ENCODE measurements around the gene FBP2.

DNA sequence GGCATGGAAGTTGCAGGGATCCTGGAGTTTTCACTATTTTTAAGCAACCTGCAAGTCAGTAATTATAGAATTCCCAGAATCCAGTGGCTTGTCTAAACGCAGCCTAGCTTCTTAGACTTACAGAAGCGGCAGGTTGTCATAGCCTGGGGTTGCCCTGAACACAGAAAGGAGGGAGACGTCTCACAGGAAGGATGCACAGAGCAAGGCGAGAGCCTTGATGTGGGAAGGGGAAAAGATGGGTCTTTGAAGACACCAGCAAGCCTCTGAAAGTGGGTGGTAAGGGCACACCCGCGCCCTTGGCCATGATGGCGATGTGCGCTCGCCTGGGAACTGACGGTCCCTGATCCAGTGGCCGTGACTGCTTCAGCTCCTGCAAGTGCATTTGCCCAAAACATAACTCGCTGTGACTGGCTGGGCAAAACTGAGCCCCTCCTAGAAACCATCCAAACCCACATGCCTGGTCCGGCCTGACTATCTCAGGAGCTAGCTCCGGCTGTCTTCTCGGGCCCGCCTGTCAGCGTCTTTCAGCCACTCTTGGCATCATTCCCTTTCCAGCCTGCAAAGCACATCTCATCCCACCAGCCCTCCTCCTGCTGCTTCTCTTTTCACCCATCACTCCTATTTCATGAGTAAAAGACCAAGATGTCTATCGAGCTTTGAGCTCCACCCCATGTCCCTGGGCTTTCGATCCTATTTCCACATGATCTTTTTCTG lies 28.6 kb upstream of the FBP2 start:
- TF ChIP-seq, protein P1, sequence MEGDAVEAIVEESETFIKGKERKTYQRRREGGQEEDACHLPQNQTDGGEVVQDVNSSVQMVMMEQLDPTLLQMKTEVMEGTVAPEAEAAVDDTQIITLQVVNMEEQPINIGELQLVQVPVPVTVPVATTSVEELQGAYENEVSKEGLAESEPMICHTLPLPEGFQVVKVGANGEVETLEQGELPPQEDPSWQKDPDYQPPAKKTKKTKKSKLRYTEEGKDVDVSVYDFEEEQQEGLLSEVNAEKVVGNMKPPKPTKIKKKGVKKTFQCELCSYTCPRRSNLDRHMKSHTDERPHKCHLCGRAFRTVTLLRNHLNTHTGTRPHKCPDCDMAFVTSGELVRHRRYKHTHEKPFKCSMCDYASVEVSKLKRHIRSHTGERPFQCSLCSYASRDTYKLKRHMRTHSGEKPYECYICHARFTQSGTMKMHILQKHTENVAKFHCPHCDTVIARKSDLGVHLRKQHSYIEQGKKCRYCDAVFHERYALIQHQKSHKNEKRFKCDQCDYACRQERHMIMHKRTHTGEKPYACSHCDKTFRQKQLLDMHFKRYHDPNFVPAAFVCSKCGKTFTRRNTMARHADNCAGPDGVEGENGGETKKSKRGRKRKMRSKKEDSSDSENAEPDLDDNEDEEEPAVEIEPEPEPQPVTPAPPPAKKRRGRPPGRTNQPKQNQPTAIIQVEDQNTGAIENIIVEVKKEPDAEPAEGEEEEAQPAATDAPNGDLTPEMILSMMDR (IDR thresholded peaks at IDR 0.05) = no peak
- no peak for TF ChIP-seq POLR2A (IDR thresholded peaks at IDR 0.05)

Data from adrenal gland (tissue), 5 donors.